Osteoblast (primary cell): ENCODE data around the gene IL17C. TPM values are rescaled to one million over a fixed set of nuclear protein-coding genes. Genes with fewer than 3 reads are reported as not detected.

Experiments used
- DNase-seq: peaks from one replicate; pipeline ENCODE4 v3.0.0; 2011; ENCODE audit warnings: low spot score, mixed read lengths; ENCODE audit not compliant: insufficient read length; ENCODE audit errors: missing footprints
- H2AFZ ChIP-seq: 2 replicates; pipeline ENCODE4 v1.6.0; 2011; ENCODE audit warnings: mild to moderate bottlenecking, low read length
- H3K27ac ChIP-seq: 2 replicates; pipeline ENCODE4 v1.5.1; 2011; ENCODE audit warnings: mild to moderate bottlenecking, low read depth, low read length, moderate library complexity
- H3K27me3 ChIP-seq: 2 replicates; pipeline ENCODE4 v1.6.0; 2012; ENCODE audit warnings: mild to moderate bottlenecking, control low read depth, inconsistent platforms, low read length, moderate library complexity; ENCODE audit not compliant: insufficient read depth
- H3K36me3 ChIP-seq: 2 replicates; pipeline ENCODE4 v1.5.1; 2011; ENCODE audit warnings: mild to moderate bottlenecking, low read length, control low read depth, moderate library complexity; ENCODE audit not compliant: insufficient read depth
- H3K4me1 ChIP-seq: 2 replicates; pipeline ENCODE4 v1.5.1; 2011; ENCODE audit warnings: mild to moderate bottlenecking, low read length, control low read depth, moderate library complexity; ENCODE audit not compliant: insufficient read depth
- H3K4me2 ChIP-seq: 2 replicates; pipeline ENCODE4 v1.6.0; 2011; ENCODE audit warnings: mild to moderate bottlenecking, low read length; ENCODE audit not compliant: insufficient read depth
- H3K4me3 ChIP-seq: fragments of 200-600 bp; sonication (generic); 3 replicates; pipeline ENCODE4 v1.5.1; 2012; ENCODE audit warnings: mild to moderate bottlenecking, low read length, inconsistent platforms; ENCODE audit not compliant: insufficient read depth
- H3K79me2 ChIP-seq: 2 replicates; pipeline ENCODE4 v1.6.0; 2012; ENCODE audit warnings: mild to moderate bottlenecking, low read length, control low read depth, inconsistent platforms; ENCODE audit not compliant: insufficient read depth
- H3K9me3 ChIP-seq: 2 replicates; pipeline ENCODE4 v1.5.1; 2011; ENCODE audit warnings: low read depth, low read length, control low read depth
- H4K20me1 ChIP-seq: 2 replicates; pipeline ENCODE4 v1.6.0; 2012; ENCODE audit warnings: mild to moderate bottlenecking, low read length, control low read depth; ENCODE audit not compliant: insufficient read depth
- CTCF ChIP-seq: IDR thresholded peaks from 2 replicates; pipeline ENCODE4 v1.5.1; 2011; ENCODE audit warnings: mild to moderate bottlenecking, low read depth, low read length, moderate library complexity; ENCODE audit errors: extremely low read depth
- total RNA-seq: library from RNA; depleted of rRNA; stranded (reverse); fragments of >200 nt; gene quantifications from 2 replicates; pipeline ENCODE4 v1.2.3, GENCODE V29; 2012

Gene IL17C
- total RNA-seq, 1 donor: under 0.01 TPM

GRCh38 chr16:88678224-88678979 is 40.0 kb downstream of the IL17C start:
- Histone ChIP-seq H3K4me3 (no peak overlapping the region), H3K4me2 (peak overlapping the region; percentile 28), H3K36me3 (peaks cover 5% of the 10 kb centered on the region), H2AFZ (no peak overlapping the region), H4K20me1 (peaks cover 2% of the 10 kb centered on the region), H3K4me1 (peaks cover 7% of the 10 kb centered on the region), H3K79me2 (no peaks in the 10 kb centered on the region), H3K27me3 (peaks cover 37% of the 10 kb centered on the region), H3K9me3 (no peaks in the 10 kb centered on the region), H3K27ac (no peak overlapping the region)
- DNase-seq: no peak
- TF ChIP-seq CTCF: no peak

- no peak overlapping the region for H3K4me3 ChIP-seq
- no peak for DNase-seq
- H4K20me1 ChIP-seq: peaks cover 2% of the 10 kb centered on the region
- H3K79me2 ChIP-seq: no peaks in the 10 kb centered on the region
- no peaks in the 10 kb centered on the region for H3K9me3 ChIP-seq
- TF ChIP-seq CTCF: no peak
- no peak overlapping the region for H3K27ac ChIP-seq
- H2AFZ ChIP-seq: no peak overlapping the region
- peaks cover 37% of the 10 kb centered on the region for H3K27me3 ChIP-seq
- H3K4me1 ChIP-seq: peaks cover 18% of the 10 kb centered on the region
- H3K36me3 ChIP-seq: no peaks in the 10 kb centered on the region
- H3K4me2 ChIP-seq: no peak overlapping the region
Observed at GRCh38 chr16:88680554-88681083, 42.2 kb downstream of the IL17C start.

- no peak for DNase-seq
- Histone ChIP-seq H2AFZ (no peak overlapping the region), H4K20me1 (peaks cover 2% of the 10 kb centered on the region), H3K79me2 (no peaks in the 10 kb centered on the region), H3K4me2 (peak overlapping the region; percentile 34), H3K4me3 (no peak overlapping the region), H3K9me3 (no peaks in the 10 kb centered on the region), H3K36me3 (no peaks in the 10 kb centered on the region), H3K27ac (no peak overlapping the region), H3K4me1 (peaks cover 22% of the 10 kb centered on the region), H3K27me3 (peaks cover 37% of the 10 kb centered on the region)
- no peak for TF ChIP-seq CTCF
Observed at GRCh38 chr16:88681084-88681680, 42.8 kb downstream of the IL17C start.
